ENCODE measurements around the gene ELP5. TPM values are rescaled to one million over a fixed set of nuclear protein-coding genes. Genes with fewer than 3 reads are reported as not detected.

Gene ELP5
- total and polyA plus RNA-seq, 2 donors (not counting 3 experiments of a cell fraction or from before 2014, with no cell fraction given): 44.4 to 54.7 TPM

DNA sequence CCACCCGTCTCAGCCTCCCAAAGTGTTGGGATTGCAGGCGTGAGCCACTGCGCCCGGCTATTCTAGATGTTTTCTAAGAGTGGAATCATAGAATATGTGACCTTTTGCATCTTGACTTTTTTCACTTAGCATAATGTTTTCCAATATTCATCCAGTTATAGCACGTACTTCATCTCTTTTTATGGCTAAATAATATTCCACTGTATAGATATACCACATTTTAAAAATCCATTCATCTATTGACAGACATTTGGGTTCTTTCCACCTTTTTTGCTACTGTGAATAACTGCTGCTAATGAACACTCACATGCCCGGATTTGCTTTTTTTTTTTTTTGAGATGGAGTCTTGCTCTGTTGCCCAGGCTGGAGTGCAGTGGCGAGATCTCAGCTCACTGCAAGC is 52.2 kb downstream of the ELP5 start:
- FAIRE-seq (no peak), DNase-seq (ENCODE audit: low read depth, low spot score) (no peak)
- intact Hi-C loops (cut with micrococcal nuclease) (no loop called here), dilution Hi-C loops (cut with MboI; ENCODE audit: extremely low pct_ligation_motif_present, low sequenced_read_pairs) (no loop called here)
- no peaks in the 10 kb centered on the region for H3K27me3 ChIP-seq (ENCODE audit: control insufficient read depth in 2 of 2, insufficient read depth in 2 of 2, low read length in 2 of 2)
- CTCF ChIA-PET: no interaction called here
- H3K4me1 ChIP-seq (ENCODE audit: control insufficient read depth, extremely low read depth, insufficient read depth, low read length): peaks cover 1% of the 10 kb centered on the region
- H3K27ac ChIP-seq (ENCODE audit: insufficient read depth, low read depth, low read length): no peak overlapping the region
- POLR2A ChIA-PET: interaction anchor here (0.6 kb wide), 1 partner anchor 176 kb away, joined by 4 read pairs; no protein-coding TSS in a partner anchor
- H3K36me3 ChIP-seq (ENCODE audit: control insufficient read depth in 2 of 2, extremely low read depth in 1 of 2, insufficient read depth in 2 of 2, low read length in 2 of 2): no peaks in the 10 kb centered on the region
- no TSS peak for BruUV-seq (replicated peaks)
- no peak for TF ChIP-seq JUN (IDR thresholded peaks at IDR 0.05; ENCODE audit: borderline replicate concordance, insufficient read depth, insufficient read length, low read depth)
- no peak for TF ChIP-seq GATA2 (IDR thresholded peaks at IDR 0.05; ENCODE audit: insufficient read depth, insufficient read length, low read depth, low read length)
- no peak for TF ChIP-seq MYC (IDR thresholded peaks at IDR 0.05; ENCODE audit: low read depth, low read length)
- no peak for TF ChIP-seq POLR2A (IDR thresholded peaks at IDR 0.05; ENCODE audit: low read depth, low read length)
- TF ChIP-seq EZH2 (IDR thresholded peaks at IDR 0.05; ENCODE audit: borderline replicate concordance, low read depth, low read length, severe bottlenecking): no peak
- TF ChIP-seq FOS (IDR thresholded peaks at IDR 0.05; ENCODE audit: borderline replicate concordance, insufficient read depth, low read length): no peak
- TF ChIP-seq, protein P1, sequence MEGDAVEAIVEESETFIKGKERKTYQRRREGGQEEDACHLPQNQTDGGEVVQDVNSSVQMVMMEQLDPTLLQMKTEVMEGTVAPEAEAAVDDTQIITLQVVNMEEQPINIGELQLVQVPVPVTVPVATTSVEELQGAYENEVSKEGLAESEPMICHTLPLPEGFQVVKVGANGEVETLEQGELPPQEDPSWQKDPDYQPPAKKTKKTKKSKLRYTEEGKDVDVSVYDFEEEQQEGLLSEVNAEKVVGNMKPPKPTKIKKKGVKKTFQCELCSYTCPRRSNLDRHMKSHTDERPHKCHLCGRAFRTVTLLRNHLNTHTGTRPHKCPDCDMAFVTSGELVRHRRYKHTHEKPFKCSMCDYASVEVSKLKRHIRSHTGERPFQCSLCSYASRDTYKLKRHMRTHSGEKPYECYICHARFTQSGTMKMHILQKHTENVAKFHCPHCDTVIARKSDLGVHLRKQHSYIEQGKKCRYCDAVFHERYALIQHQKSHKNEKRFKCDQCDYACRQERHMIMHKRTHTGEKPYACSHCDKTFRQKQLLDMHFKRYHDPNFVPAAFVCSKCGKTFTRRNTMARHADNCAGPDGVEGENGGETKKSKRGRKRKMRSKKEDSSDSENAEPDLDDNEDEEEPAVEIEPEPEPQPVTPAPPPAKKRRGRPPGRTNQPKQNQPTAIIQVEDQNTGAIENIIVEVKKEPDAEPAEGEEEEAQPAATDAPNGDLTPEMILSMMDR (IDR thresholded peaks at IDR 0.05; ENCODE audit: extremely low read depth in 1 of 2, insufficient read depth in 1 of 2, low read depth in 1 of 2, low read length in 2 of 2): no peak
- TF ChIP-seq, protein P2, sequence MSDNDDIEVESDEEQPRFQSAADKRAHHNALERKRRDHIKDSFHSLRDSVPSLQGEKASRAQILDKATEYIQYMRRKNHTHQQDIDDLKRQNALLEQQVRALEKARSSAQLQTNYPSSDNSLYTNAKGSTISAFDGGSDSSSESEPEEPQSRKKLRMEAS (IDR thresholded peaks at IDR 0.05; ENCODE audit: insufficient read depth, insufficient read length): no peak
- no peak for TF ChIP-seq POLR2AphosphoS5 (IDR thresholded peaks at IDR 0.05; ENCODE audit: insufficient read depth, low read depth, low read length)
- H3K79me2 ChIP-seq (ENCODE audit: control insufficient read depth, insufficient read depth, low read length): peaks cover 17% of the 10 kb centered on the region
- no peak overlapping the region for H3K4me2 ChIP-seq (ENCODE audit: insufficient read depth, low read length)
- no peak overlapping the region for H3K9ac ChIP-seq (replicated peaks; ENCODE audit: extremely low read depth, insufficient read depth, low read length)
- no peaks in the 10 kb centered on the region for H3K9me1 ChIP-seq (replicated peaks; ENCODE audit: control insufficient read depth, extremely low read depth, insufficient read depth, low read length)
- no peaks in the 10 kb centered on the region for H3K9me3 ChIP-seq (replicated peaks; ENCODE audit: control insufficient read depth, insufficient read depth, low read length)
- H2AFZ ChIP-seq (ENCODE audit: low read depth, low read length): no peak overlapping the region
- no peak overlapping the region for H3K4me3 ChIP-seq (replicated peaks in 1 of 3; ENCODE audit: insufficient read depth in 1 of 3, low read depth in 1 of 3, low read length in 3 of 3)
- H4K20me1 ChIP-seq (replicated peaks; ENCODE audit: control insufficient read depth, extremely low read depth, insufficient read depth, low read length): no peaks in the 10 kb centered on the region
